Coronary artery (tissue), 2 donors: ENCODE results near the gene CSNK1G3.

Experiments used
- DNase-seq: peaks from one replicate; pipeline ENCODE4 v3.0.0-alpha.2; 2017; ENCODE audit warnings: low spot score
- H3K27ac ChIP-seq, 2 donors: fragments of 200-600 bp; sonication (generic); one replicate each; pipeline ENCODE4 v1.5.1; 2016 to 2019
- H3K4me3 ChIP-seq: fragments of 200-600 bp; sonication (generic); 2 replicates; pipeline ENCODE4 v1.5.1; 2016; ENCODE audit warnings: mild to moderate bottlenecking, moderate library complexity
- CTCF ChIP-seq: fragments of 200-600 bp; sonication (generic); IDR thresholded peaks from one replicate; pipeline ENCODE4 v1.5.1; 2019; ENCODE audit warnings: antibody characterized with exemption

The CSNK1G3 gene

GRCh38 chr5:123528065-123528464 is 16.1 kb downstream of the CSNK1G3 start:
- no peak overlapping the region for H3K27ac ChIP-seq
- H3K4me3 ChIP-seq, result no peak overlapping the region
- no peak for DNase-seq

GRCh38 chr5:123528878-123529277 is 16.9 kb downstream of the CSNK1G3 start:
- TF ChIP-seq CTCF, result no peak
- Histone ChIP-seq H3K27ac (no peak overlapping the region), H3K4me3 (no peak overlapping the region)
- no peak for DNase-seq

More at GRCh38 chr5:123528065-123528464, 16.1 kb downstream of the CSNK1G3 start:
- no peak for TF ChIP-seq CTCF

GRCh38 chr5:123530728-123531127 is 18.8 kb downstream of the CSNK1G3 start:
- TF ChIP-seq CTCF, result no peak
- no peak overlapping the region for H3K27ac ChIP-seq
- DNase-seq, result no peak
- H3K4me3 ChIP-seq, result no peak overlapping the region

GRCh38 chr5:123535648-123536047 is 23.7 kb downstream of the CSNK1G3 start:
- no peak for DNase-seq
- H3K4me3 ChIP-seq, result no peak overlapping the region
- TF ChIP-seq CTCF, result no peak
- no peak overlapping the region for H3K27ac ChIP-seq

- no peak for DNase-seq
- no peak overlapping the region for H3K27ac ChIP-seq
- no peak for TF ChIP-seq CTCF
- no peak overlapping the region for H3K4me3 ChIP-seq
Observed at GRCh38 chr5:123537256-123537655, 25.3 kb downstream of the CSNK1G3 start.

GRCh38 chr5:123537845-123538244 is 25.9 kb downstream of the CSNK1G3 start:
- DNase-seq, result no peak
- Histone ChIP-seq H3K27ac (no peak overlapping the region), H3K4me3 (no peak overlapping the region)
- TF ChIP-seq CTCF, result no peak

- Histone ChIP-seq H3K27ac (no peak overlapping the region), H3K4me3 (no peak overlapping the region)
- DNase-seq, result no peak
- TF ChIP-seq CTCF, result no peak
Observed at GRCh38 chr5:123538670-123539459, 26.9 kb downstream of the CSNK1G3 start.
